ENCODE data around the gene AKAP14. TPM values are rescaled to one million over a fixed set of nuclear protein-coding genes. Genes with fewer than 3 reads are reported as not detected.
A peak's percentile ranks its signal among the peaks of the same experiment; 100 is the strongest.

AKAP14 gene
- total RNA-seq, result not detected

GRCh38 chrX:119895843-119896326 is at the start of gene AKAP14:
Gene AKAP14, plus strand, starts transcription at chrX:119895893. Its CDS starts 7,331 bp downstream, at chrX:119903224.
- Histone ChIP-seq H3K27ac (no peak within 1 kb of the TSS), H3K9me3 (no peaks in the 10 kb centered on the region), H3K27me3 (no peaks in the 10 kb centered on the region), H3K4me1 (no peaks in the 10 kb centered on the region), H3K36me3 (no peaks in the 10 kb centered on the region), H3K4me3 (no peak within 1 kb of the TSS)
- WGBS, 2 donors (ENCODE audit: low coverage in 1 of 2), result 40 to 63% methylated on average over 1 to 2 of the region's 4 CpGs
- no peak for TF ChIP-seq POLR2A (IDR thresholded peaks at IDR 0.05)
- no peak for TF ChIP-seq EP300 (IDR thresholded peaks at IDR 0.05)
- TF ChIP-seq CTCF (IDR thresholded peaks at IDR 0.05), result no peak
- no peak for TF ChIP-seq POLR2AphosphoS5 (IDR thresholded peaks at IDR 0.05)
- ATAC-seq, result no peak

DNA sequence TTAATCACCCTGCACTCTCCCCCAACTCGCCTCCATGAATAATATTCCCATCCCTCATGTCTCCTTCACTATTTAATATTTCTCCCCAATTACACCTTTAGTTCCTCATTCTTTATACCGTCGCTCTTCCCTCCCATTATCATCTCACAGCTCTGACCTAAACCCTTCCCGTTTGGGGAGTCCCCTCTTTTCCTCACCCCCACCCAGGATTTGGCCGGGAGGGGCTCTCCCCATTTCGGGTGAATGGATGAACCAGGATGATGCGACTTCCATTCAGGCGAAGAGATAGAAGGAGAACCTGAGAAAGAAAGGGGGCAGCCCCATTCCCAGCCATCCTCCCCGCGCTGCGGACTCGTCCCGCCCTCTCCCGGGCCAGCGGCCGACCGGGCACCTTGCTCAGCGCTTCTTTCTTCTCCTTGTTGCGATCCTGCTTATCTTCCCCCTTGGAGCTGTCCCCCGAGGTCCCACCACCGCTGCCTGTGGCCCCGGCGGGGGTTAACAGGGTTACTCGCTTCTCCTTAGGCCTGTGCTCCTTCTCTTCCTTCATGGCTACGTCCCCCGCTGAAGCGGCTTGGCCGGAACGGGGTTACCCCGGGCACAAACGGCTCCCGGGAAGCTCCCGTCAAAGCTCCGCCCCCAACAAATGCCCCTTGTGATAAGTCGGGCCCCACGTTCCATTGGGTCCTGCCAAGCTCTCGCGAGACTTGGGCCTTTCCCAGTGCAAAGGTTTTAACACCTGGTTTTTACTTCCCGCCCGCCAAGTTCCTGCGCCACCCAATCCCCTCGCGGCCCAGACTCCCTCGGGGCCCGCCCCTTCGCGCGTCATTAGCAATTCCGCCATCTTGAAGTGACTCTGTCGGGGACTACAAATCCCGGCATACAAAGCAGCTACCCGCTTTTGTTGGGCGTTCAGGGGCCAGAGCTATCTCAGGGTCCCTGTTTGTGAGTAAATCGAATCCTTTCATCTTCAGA is 43.0 kb upstream of the AKAP14 start, which contains the start of gene UPF3B:
Gene UPF3B, minus strand, starts transcription at position 582 of the 972 bp plus-strand sequence. Its CDS starts 35 bp downstream, at position 547.
- WGBS, 2 donors (ENCODE audit: low coverage in 1 of 2), result 0 to 18% methylated on average over 6 to 13 of the region's 54 CpGs
- peak within 1 kb of the TSS; percentile 85 to 98 (median 89) for H3K27ac ChIP-seq
- no peaks in the 10 kb centered on the region for H3K9me3 ChIP-seq
- ATAC-seq, result peak; percentile 97
- H3K4me3 ChIP-seq, result peak within 1 kb of the TSS; percentile 67 to 90
- no peaks in the 10 kb centered on the region for H3K27me3 ChIP-seq
- peaks cover 0 to 32% of the 10 kb centered on the region in 2 donors for H3K36me3 ChIP-seq
- peak in 1 of 4 experiments; percentile 19 for TF ChIP-seq CTCF (IDR thresholded peaks at IDR 0.05)
- TF ChIP-seq POLR2A (IDR thresholded peaks at IDR 0.05), result peak; percentile 32 to 38
- TF ChIP-seq POLR2AphosphoS5 (IDR thresholded peaks at IDR 0.05), result peak; percentile 33
- TF ChIP-seq EP300 (IDR thresholded peaks at IDR 0.05), result no peak
- H3K4me1 ChIP-seq, result peaks cover 0 to 9% (median 0%) of the 10 kb centered on the region in 3 donors

- ATAC-seq, result no peak
- H3K4me3 ChIP-seq, result peak overlapping the region; percentile 67 to 90
Measured at GRCh38 chrX:119853444-119853843, 42.2 kb upstream of the AKAP14 start.

GRCh38 chrX:119870626-119871131 is 25.0 kb upstream of the AKAP14 start:
- Histone ChIP-seq H3K4me1 (peaks cover 0 to 14% (median 0%) of the 10 kb centered on the region in 3 donors), H3K9me3 (no peaks in the 10 kb centered on the region), H3K4me3 (peak overlapping the region; percentile 63 to 65), H3K27ac (peak overlapping the region; percentile 74 to 90 (median 90)), H3K36me3 (peaks cover 0 to 5% of the 10 kb centered on the region in 2 donors), H3K27me3 (no peaks in the 10 kb centered on the region)
- TF ChIP-seq POLR2A (IDR thresholded peaks at IDR 0.05) (no peak), CTCF (IDR thresholded peaks at IDR 0.05) (no peak), POLR2AphosphoS5 (IDR thresholded peaks at IDR 0.05) (no peak), EP300 (IDR thresholded peaks at IDR 0.05) (no peak)
- no peak for ATAC-seq
- WGBS, 2 donors (ENCODE audit: low coverage in 1 of 2), result 0 to 24% methylated on average over 2 to 10 of the region's 25 CpGs

More at GRCh38 chrX:119853444-119853843, 42.2 kb upstream of the AKAP14 start:
- H3K27me3 ChIP-seq, result no peaks in the 10 kb centered on the region
- H3K9me3 ChIP-seq, result no peaks in the 10 kb centered on the region
- H3K36me3 ChIP-seq, result peaks cover 0 to 24% of the 10 kb centered on the region in 2 donors
- 18 to 55% methylated on average over 5 to 6 of the region's 10 CpGs for WGBS, 2 donors (ENCODE audit: low coverage in 1 of 2)
- TF ChIP-seq POLR2A (IDR thresholded peaks at IDR 0.05), result no peak
- TF ChIP-seq EP300 (IDR thresholded peaks at IDR 0.05), result no peak
- TF ChIP-seq CTCF (IDR thresholded peaks at IDR 0.05), result no peak
- TF ChIP-seq POLR2AphosphoS5 (IDR thresholded peaks at IDR 0.05), result no peak
- H3K27ac ChIP-seq, result peak overlapping the region; percentile 73 to 90 (median 86)
- H3K4me1 ChIP-seq, result peaks cover 0 to 9% (median 0%) of the 10 kb centered on the region in 3 donors
